ENCODE measurements around the gene KLRC4. TPM values are rescaled to one million over a fixed set of nuclear protein-coding genes. Genes with fewer than 3 reads are reported as not detected.

KLRC4 gene
- total and polyA plus RNA-seq, 2 experiments from 2014 or later, result not detected

GRCh38 chr12:10365696-10366405 lies 43.7 kb downstream of the KLRC4 start:
- Histone ChIP-seq H3K27ac (ENCODE audit: low read depth) (peak overlapping the region; percentile 61; the same call in 1 of the 2 replicates), H3K4me2 (peak overlapping the region; percentile 86), H3K79me2 (replicated peaks; ENCODE audit: insufficient read depth) (no peaks in the 10 kb centered on the region), H2AFZ (peak overlapping the region; percentile 94), H3K4me3 (peak overlapping the region; percentile 58), H3K4me1 (ENCODE audit: insufficient read depth) (peaks cover 47% of the 10 kb centered on the region), H3K36me3 (ENCODE audit: insufficient read depth) (no peaks in the 10 kb centered on the region), H3F3A (replicated peaks; ENCODE audit: low read depth) (no peaks in the 10 kb centered on the region), H4K20me1 (replicated peaks; ENCODE audit: insufficient read depth) (no peaks in the 10 kb centered on the region), H3K9me2 (ENCODE audit: insufficient read depth) (no peaks in the 10 kb centered on the region), H3K27me3 (ENCODE audit: insufficient read depth) (no peaks in the 10 kb centered on the region)
- ATAC-seq (no peak), DNase-seq (ENCODE audit: low spot score) (no peak)
- Mint-ChIP-seq H3K4me1 (peaks cover 30% of the 10 kb centered on the region), H3K36me3 (ENCODE audit: low read depth) (peaks cover 9% of the 10 kb centered on the region), H3K27ac (no peak overlapping the region), H3K4me3 (no peak overlapping the region), H3K27me3 (ENCODE audit: insufficient read depth, low read depth, poor library complexity) (peaks cover 3% of the 10 kb centered on the region), H3K9me3 (peaks cover 17% of the 10 kb centered on the region)
- TF ChIP-seq JUNB (IDR thresholded peaks at IDR 0.05; ENCODE audit: unreplicated experiment), result no peak

- H3K79me2 ChIP-seq (replicated peaks; ENCODE audit: insufficient read depth), result no peaks in the 10 kb centered on the region
- DNase-seq (ENCODE audit: low spot score), result peak; percentile 94
- Mint-ChIP-seq H3K4me1 (peaks cover 30% of the 10 kb centered on the region), H3K27me3 (ENCODE audit: insufficient read depth, low read depth, poor library complexity) (peaks cover 5% of the 10 kb centered on the region), H3K27ac (no peak overlapping the region), H3K36me3 (ENCODE audit: low read depth) (peaks cover 17% of the 10 kb centered on the region), H3K9me3 (peaks cover 21% of the 10 kb centered on the region), H3K4me3 (no peak overlapping the region)
- ATAC-seq, result peak; percentile 62
- H3K36me3 ChIP-seq (ENCODE audit: insufficient read depth), result no peaks in the 10 kb centered on the region
- peaks cover 43% of the 10 kb centered on the region for H3K4me1 ChIP-seq (ENCODE audit: insufficient read depth)
- H4K20me1 ChIP-seq (replicated peaks; ENCODE audit: insufficient read depth), result no peaks in the 10 kb centered on the region
- peak overlapping the region; percentile 86 for H3K4me2 ChIP-seq
- H3K9me2 ChIP-seq (ENCODE audit: insufficient read depth), result no peaks in the 10 kb centered on the region
- H3K27ac ChIP-seq (ENCODE audit: low read depth), result peak overlapping the region; percentile 61
- no peak for TF ChIP-seq ZNF331 (CRISPR knock-in tag; IDR thresholded peaks at IDR 0.05; ENCODE audit: low read depth)
- TF ChIP-seq POLR2AphosphoS5 (IDR thresholded peaks at IDR 0.05; ENCODE audit: low read depth), result no peak
- TF ChIP-seq ZNF114 (CRISPR knock-in tag; IDR thresholded peaks at IDR 0.05), result no peak
- H3K4me3 ChIP-seq, result peak overlapping the region; percentile 58
- H2AFZ ChIP-seq, result peak overlapping the region; percentile 74; the same call in 1 of the 2 replicates
- H3F3A ChIP-seq (replicated peaks; ENCODE audit: low read depth), result no peaks in the 10 kb centered on the region
- H3K27me3 ChIP-seq (ENCODE audit: insufficient read depth), result no peaks in the 10 kb centered on the region
Measured at GRCh38 chr12:10364815-10365622, 44.5 kb downstream of the KLRC4 start.

DNA sequence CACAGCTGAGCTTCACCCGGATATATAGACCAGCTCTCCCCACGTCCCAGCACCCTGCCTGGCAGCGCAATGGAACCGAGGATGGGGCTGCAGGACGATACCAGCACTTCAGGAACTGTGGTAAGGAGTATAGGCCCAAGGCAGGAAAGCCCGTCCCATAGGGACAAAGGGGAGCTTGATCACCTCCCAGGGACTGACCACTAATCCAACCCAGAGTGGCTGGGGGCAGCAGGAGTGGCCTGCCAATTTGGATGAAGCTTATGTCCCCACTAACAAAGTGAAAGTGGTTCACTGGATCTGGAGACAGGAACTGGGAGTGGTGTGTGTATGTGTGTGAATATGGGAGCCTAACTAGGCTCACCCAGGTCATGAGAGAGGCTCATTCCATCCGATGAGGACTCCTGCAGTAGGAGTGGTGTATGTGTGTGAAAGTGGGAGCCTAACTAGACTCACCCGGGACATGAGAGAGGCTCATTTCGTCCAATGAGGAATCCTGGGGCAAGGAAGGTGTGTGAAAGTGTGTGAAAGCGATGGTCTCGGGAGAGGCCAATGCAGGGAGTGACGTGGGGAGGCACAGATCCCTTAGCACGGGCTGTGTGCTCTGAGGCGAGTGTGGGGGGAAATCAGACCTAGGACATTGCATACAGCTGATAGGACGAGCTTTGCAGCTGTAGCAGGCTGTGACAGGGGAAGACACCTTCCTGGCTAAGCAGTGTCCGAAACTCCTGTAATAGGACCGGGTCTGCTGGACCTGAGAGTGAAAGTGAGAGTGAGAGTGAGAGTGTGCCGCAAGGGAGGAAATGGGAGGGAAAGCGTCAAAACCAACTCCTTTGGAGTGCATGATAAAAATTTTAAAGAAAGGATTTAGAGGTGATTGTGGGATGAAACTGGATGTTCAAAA lies 45.4 kb downstream of the KLRC4 start:
- H4K20me1 ChIP-seq (replicated peaks; ENCODE audit: insufficient read depth), result no peaks in the 10 kb centered on the region
- H3K36me3 ChIP-seq (ENCODE audit: insufficient read depth), result no peaks in the 10 kb centered on the region
- H3K79me2 ChIP-seq (replicated peaks; ENCODE audit: insufficient read depth), result no peaks in the 10 kb centered on the region
- peak overlapping the region; percentile 58 for H3K4me3 ChIP-seq
- no peaks in the 10 kb centered on the region for H3K9me2 ChIP-seq (ENCODE audit: insufficient read depth)
- peaks cover 31% of the 10 kb centered on the region for H3K4me1 Mint-ChIP-seq
- H3K27me3 ChIP-seq (ENCODE audit: insufficient read depth), result no peaks in the 10 kb centered on the region
- no peak overlapping the region for H3K4me3 Mint-ChIP-seq
- no peak overlapping the region for H3K27ac Mint-ChIP-seq
- no peaks in the 10 kb centered on the region for H3F3A ChIP-seq (replicated peaks; ENCODE audit: low read depth)
- DNase-seq (ENCODE audit: low spot score) (no peak), ATAC-seq (peak; percentile 41)
- peaks cover 47% of the 10 kb centered on the region for H3K4me1 ChIP-seq (ENCODE audit: insufficient read depth)
- H3K9me3 Mint-ChIP-seq, result peaks cover 21% of the 10 kb centered on the region
- H3K27ac ChIP-seq (ENCODE audit: low read depth), result peak overlapping the region; percentile 61
- H3K27me3 Mint-ChIP-seq (ENCODE audit: insufficient read depth, low read depth, poor library complexity), result peaks cover 5% of the 10 kb centered on the region
- H3K4me2 ChIP-seq, result peak overlapping the region; percentile 86
- H2AFZ ChIP-seq, result peak overlapping the region; percentile 74
- peaks cover 21% of the 10 kb centered on the region for H3K36me3 Mint-ChIP-seq (ENCODE audit: low read depth)
- TF ChIP-seq JUNB (IDR thresholded peaks at IDR 0.05; ENCODE audit: unreplicated experiment) (no peak), ZNF331 (CRISPR knock-in tag; IDR thresholded peaks at IDR 0.05; ENCODE audit: low read depth) (no peak), NANOG (IDR thresholded peaks at IDR 0.05; ENCODE audit: borderline replicate concordance) (no peak), CREB1 (CRISPR knock-in tag; IDR thresholded peaks at IDR 0.05; ENCODE audit: low read depth) (no peak), STAT1 (IDR thresholded peaks at IDR 0.05; ENCODE audit: unreplicated experiment) (no peak), EZH2phosphoT487 (IDR thresholded peaks at IDR 0.05; ENCODE audit: unreplicated experiment) (no peak), EZH2 (IDR thresholded peaks at IDR 0.05; ENCODE audit: low read depth, unreplicated experiment) (no peak)
- TF ChIP-seq, protein P1, sequence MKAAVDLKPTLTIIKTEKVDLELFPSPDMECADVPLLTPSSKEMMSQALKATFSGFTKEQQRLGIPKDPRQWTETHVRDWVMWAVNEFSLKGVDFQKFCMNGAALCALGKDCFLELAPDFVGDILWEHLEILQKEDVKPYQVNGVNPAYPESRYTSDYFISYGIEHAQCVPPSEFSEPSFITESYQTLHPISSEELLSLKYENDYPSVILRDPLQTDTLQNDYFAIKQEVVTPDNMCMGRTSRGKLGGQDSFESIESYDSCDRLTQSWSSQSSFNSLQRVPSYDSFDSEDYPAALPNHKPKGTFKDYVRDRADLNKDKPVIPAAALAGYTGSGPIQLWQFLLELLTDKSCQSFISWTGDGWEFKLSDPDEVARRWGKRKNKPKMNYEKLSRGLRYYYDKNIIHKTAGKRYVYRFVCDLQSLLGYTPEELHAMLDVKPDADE (IDR thresholded peaks at IDR 0.05), result no peak
- TF ChIP-seq, protein P2, sequence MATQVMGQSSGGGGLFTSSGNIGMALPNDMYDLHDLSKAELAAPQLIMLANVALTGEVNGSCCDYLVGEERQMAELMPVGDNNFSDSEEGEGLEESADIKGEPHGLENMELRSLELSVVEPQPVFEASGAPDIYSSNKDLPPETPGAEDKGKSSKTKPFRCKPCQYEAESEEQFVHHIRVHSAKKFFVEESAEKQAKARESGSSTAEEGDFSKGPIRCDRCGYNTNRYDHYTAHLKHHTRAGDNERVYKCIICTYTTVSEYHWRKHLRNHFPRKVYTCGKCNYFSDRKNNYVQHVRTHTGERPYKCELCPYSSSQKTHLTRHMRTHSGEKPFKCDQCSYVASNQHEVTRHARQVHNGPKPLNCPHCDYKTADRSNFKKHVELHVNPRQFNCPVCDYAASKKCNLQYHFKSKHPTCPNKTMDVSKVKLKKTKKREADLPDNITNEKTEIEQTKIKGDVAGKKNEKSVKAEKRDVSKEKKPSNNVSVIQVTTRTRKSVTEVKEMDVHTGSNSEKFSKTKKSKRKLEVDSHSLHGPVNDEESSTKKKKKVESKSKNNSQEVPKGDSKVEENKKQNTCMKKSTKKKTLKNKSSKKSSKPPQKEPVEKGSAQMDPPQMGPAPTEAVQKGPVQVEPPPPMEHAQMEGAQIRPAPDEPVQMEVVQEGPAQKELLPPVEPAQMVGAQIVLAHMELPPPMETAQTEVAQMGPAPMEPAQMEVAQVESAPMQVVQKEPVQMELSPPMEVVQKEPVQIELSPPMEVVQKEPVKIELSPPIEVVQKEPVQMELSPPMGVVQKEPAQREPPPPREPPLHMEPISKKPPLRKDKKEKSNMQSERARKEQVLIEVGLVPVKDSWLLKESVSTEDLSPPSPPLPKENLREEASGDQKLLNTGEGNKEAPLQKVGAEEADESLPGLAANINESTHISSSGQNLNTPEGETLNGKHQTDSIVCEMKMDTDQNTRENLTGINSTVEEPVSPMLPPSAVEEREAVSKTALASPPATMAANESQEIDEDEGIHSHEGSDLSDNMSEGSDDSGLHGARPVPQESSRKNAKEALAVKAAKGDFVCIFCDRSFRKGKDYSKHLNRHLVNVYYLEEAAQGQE (IDR thresholded peaks at IDR 0.05; ENCODE audit: unreplicated experiment), result no peak

Data from GM23338 (cell line).